Hypothalamus (tissue), 51 donors: ENCODE results near the gene DOCK3.
"Not testable (repeated sequence)": the region's sequence is repeated elsewhere in the genome, so short reads cannot be mapped to it uniquely, and the experiment has no call there.

Experiments
- DNase-seq, 51 donors: peaks; one replicate each; lab custom pipeline; 2025; lab: John Stamatoyannopoulos, UW

DOCK3 gene

DNA sequence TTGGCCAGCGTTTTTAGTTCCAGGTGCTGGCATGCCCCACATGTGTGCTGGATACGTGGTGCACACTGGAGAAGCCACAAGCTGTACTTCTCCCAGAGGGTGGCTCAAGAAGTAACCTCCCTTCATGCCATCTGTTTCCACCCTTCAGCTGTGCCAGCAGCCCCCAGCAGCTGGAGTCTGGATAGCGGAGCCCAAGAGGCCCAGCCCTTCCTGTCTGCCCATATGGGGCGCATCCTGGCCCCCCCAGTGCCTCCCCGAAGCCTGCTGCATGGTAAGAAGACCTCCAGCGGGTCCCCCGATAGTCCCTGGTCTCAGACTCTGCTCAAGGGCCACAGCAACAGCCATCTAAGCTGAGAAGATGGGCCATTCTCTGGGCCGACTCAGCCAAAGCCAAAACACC lies 704.6 kb downstream of the DOCK3 start:
- no peak for DNase-seq

DNA sequence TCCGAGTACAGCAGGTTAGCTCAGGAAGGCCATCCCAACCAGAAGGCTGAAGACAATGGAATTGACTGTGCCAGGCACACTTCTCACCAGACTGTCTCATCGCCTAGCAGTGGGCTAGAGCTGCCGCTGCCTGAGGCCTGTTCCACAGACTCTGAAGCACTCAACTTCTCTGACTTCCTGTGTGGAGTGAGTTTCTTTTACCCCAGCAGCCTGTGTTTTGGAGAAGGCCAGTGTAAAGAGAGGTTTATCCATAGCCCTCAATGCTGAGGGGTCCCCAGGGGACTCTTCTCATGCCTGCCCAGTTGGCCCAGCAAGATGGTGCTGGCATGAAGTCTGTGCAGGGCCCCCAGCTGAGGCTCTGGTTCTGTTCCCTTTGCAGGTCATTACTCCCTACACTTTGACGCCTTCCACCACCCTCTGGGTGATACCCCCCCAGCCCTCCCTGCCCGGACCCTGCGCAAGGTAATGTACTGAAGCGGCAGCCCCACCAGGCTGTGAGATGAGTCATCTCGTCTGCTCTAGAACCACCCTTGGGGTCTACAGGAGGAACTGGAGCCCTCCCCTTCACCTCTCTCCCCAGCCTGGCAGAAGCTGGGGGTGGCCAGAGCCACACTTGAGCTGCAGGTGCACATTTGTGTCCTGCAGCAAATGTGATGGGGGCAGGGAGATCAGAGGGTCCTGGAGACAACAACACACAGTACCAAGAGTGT lies 705.2 kb downstream of the DOCK3 start:
- no peak for DNase-seq

DNA sequence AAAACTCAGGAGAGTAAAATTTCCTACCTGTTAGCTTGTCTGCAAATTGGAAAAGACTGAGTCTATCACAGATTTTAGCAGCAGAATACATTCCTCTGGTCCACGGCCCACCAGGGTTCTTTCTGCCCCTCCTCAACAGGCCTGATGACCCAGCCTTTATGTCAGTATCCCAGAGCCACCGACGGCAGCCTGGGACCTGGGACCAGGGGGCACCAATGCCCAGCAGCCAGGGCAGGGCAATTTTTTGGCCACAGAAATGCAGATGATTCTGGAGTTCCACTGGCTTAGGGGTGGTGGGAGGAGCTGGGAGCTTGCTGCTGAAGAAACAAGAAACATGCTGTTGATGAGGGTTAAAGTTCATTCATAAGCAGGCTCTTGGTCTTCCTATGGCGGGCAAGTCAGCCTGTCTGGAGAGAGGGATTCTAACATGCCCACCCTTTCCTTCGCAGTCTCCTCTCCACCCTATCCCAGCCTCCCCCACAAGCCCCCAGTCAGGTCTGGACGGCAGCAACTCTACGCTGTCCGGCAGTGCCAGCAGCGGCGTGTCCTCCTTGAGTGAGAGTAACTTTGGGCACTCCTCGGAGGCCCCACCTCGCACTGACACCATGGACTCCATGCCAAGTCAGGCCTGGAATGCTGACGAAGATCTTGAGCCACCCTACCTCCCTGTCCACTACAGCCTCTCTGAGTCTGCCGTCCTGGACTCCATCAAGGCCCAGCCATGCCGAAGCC lies 706.0 kb downstream of the DOCK3 start:
- no peak for DNase-seq

DNA sequence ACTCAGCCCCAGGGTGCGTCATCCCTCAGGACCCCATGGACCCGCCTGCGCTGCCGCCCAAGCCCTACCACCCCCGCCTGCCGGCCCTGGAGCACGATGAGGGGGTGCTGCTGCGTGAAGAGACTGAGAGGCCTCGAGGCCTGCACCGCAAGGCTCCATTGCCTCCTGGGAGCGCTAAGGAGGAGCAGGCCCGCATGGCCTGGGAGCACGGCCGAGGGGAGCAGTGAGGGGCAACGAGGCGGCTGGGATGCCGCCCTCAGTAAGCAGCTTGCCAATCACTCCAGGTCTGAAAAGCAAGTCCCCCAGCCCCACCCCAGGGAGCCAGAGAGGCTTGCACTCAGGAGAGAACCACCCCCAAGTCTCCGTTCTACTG lies 706.6 kb downstream of the DOCK3 start:
- DNase-seq: no peak

- no peak for DNase-seq
Measured at GRCh38 chr3:51382076-51382745, 707.5 kb downstream of the DOCK3 start.

DNA sequence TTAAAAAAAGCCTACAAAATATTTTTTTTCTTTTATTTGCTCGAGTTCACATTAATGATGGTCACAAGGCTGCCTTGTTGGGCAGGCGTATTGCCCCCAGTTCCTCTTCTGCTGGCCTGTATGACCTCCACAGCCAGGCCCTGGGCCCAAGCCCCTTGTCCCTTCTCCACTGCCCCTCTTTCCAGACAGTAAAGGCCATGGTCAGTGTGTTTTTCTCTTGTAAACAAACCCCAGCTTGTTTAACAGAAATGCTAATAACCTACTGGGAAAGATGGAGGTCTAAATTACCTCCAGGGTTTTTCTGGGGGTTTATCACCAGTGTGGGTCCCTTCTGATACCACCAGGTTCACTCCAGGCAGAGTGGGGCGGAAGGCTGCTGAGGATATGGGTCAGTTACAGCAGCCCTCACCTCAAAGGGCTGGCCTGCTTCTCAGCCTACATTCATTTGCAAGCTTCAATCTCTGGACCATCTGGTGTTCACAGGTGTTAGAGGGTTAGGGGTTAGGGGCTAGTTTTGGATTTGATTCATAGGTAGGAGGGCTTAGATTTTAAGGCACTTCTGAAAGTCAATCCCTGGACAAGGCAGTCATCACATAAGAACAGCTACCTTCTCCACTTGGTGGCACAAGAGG lies 708.3 kb downstream of the DOCK3 start:
- DNase-seq: no peak

GRCh38 chr3:51384055-51384725 lies 709.5 kb downstream of the DOCK3 start:
- DNase-seq: peak in 12 of 51 donors; percentile 49 to 66 (median 56)

- DNase-seq: peak; percentile 64 to 99 (median 97)
Measured at GRCh38 chr3:51384726-51385473, 710.2 kb downstream of the DOCK3 start, which contains the start of gene MANF. Gene MANF, plus strand, starts transcription at chr3:51385291. Its CDS starts 52 bp downstream, at chr3:51385343.

GRCh38 chr3:51385621-51386091 lies 710.9 kb downstream of the DOCK3 start:
- no peak for DNase-seq

DNA sequence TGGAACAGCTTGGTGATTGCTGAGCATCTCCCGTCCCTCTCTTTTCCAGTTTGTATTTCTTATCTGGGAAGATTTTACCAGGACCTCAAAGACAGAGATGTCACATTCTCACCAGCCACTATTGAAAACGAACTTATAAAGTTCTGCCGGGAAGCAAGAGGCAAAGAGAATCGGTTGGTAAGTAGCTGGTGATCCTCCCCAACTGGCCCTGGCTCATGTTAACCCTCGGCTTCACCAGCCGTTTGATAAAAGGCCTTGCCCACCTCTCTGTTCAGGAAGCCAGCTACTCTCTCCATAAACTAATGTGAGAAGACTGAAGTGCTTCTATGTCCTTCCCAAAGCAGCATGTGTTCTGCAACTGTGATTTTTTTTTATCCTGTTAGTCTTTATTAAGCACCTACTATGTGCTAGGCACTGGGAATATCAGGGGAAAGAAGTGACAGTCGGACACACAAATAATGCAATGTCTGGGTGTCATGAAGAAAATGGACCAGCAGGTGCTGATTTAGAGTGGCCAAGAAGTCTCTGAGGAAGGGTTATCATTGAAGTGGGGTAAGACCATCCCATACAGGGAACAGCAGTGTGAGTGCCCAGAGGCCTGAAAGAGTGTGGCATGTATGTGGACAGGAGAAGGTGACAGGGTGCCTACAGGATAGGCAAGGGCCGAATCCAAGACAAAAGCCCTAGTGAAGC lies 711.6 kb downstream of the DOCK3 start:
- DNase-seq: no peak

DNA sequence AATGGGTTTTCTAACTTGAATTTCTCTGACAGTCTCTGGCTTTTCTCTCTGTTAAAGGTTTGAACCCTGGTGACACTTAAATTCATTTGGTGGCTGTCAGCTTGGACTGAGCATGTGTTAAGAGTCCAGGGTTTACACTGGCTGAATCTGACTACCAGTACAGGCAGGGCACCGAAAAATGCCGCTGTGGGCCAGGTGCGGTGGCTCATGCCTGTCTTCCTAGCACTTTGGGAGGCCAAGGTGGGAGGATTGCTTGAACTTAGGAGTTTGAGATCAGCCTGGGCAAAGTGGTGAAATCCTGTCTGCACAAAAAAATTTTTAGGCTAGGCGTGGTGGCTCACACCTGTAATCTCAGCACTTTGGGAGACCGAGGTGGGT lies 712.1 kb downstream of the DOCK3 start:
- no peak for DNase-seq

- DNase-seq: not testable (repeated sequence)
Measured at GRCh38 chr3:51387281-51387680, 712.6 kb downstream of the DOCK3 start.

DNA sequence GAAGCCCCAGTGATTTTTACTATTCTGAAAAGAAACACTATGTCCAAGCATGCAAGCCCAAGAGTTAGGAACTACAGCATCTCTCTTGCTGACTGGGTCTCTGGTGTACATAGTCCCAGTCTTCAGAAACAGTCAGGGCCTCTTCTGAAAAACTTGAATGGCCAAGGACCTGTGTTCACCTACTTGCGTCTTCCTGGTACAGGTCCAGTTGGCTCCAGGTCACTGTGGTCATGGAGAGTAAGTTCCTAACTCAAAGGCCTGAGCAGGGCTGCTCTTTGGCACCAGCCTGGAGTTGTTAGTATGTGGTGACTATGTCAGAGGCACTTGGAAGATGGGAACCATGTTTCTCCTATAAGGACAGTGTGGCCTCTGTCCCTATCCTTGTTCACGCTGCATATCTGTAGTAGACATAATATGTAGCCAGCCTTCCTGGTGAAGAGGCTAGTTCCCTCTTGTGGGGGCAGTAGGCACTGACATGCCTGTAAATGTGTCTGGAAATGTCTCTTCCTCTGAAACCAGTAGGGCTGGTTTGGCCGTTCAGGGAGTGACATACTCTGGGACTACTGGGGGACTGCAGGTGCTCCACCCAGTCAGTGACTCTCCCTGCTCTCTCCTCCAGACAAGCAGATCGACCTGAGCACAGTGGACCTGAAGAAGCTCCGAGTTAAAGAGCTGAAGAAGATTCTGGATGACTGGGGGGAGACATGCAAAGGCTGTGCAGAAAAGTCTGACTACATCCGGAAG lies 713.7 kb downstream of the DOCK3 start:
- DNase-seq: no peak

- peak in 25 of 51 donors; percentile 6 to 55 (median 27) for DNase-seq
Measured at GRCh38 chr3:51389423-51390183, 714.9 kb downstream of the DOCK3 start.

- no peak for DNase-seq
Measured at GRCh38 chr3:51390246-51391074, 715.7 kb downstream of the DOCK3 start.

GRCh38 chr3:51391075-51391565 lies 716.4 kb downstream of the DOCK3 start, which contains the start of gene RBM15B:
Gene RBM15B, plus strand, starts transcription at chr3:51391285. Its CDS starts 115 bp downstream, at chr3:51391400.
- peak; percentile 63 to 99 (median 94) for DNase-seq
